Testis (tissue), 2 donors: Measurements from ENCODE around the gene MISP3.

Source experiments
- POLR2A ChIP-seq: fragments of 450-650 bp; IDR thresholded peaks from one replicate; pipeline ENCODE4 v1.6.1; 2017; ENCODE audit warnings: antibody characterized with exemption, mild to moderate bottlenecking, moderate library complexity
- TF ChIP-seq, protein P1 (sequence below), 3 experiments: fragments of 450-650 bp in 2 of 3; fragments of 200-600 bp in 1 of 3; sonication (generic) in 1 of 3; IDR thresholded peaks; one replicate each; pipeline ENCODE4 v1.5.1; 2016 to 2019; ENCODE audit warnings: antibody characterized with exemption in 3 of 3, mild to moderate bottlenecking in 2 of 3, moderate library complexity in 1 of 3

DNA sequence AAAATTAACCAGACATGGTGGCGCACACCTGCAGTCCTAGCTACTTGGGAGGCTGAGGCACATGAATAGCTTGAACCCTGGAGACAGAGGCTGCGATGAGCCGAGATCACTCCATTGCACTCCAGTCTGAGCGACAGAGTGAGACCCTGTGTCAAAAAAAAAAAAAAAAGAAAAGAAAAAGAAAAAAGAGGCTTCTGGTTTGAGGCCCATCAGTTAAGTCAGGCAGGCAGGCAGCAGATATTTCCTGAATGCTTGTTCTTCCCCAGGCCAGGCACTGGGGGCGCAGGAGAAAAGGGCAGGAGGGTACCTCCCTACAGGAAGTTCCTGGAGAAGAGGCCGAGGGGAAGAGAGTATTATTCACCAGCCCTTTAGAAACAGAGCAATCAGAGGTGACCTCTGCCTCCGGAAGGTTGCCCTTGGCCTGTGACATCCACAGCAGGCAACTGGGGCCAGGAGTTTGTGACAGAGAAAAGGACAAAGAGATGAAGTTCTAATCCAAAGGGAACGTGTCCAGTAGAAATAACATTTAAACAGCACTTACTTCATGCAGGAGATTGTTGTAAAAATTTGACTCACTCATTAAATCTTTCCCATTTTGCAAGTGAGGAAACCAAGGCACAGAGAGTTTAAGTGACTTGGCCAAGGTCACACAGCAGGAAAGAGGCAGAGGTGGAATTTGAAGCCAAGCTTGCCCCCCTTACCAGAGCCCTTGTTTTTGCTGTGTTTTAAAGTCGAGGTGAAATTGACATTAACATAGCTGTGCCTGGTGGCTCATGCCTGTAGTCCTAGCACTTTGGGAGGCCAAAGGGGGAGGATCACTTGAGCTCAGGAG is 49.0 kb upstream of the MISP3 start:
- TF ChIP-seq POLR2A: no peak
- TF ChIP-seq, protein P1, sequence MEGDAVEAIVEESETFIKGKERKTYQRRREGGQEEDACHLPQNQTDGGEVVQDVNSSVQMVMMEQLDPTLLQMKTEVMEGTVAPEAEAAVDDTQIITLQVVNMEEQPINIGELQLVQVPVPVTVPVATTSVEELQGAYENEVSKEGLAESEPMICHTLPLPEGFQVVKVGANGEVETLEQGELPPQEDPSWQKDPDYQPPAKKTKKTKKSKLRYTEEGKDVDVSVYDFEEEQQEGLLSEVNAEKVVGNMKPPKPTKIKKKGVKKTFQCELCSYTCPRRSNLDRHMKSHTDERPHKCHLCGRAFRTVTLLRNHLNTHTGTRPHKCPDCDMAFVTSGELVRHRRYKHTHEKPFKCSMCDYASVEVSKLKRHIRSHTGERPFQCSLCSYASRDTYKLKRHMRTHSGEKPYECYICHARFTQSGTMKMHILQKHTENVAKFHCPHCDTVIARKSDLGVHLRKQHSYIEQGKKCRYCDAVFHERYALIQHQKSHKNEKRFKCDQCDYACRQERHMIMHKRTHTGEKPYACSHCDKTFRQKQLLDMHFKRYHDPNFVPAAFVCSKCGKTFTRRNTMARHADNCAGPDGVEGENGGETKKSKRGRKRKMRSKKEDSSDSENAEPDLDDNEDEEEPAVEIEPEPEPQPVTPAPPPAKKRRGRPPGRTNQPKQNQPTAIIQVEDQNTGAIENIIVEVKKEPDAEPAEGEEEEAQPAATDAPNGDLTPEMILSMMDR (IDR thresholded peaks at IDR 0.05): peak in 2 of 3 experiments; percentile 34 to 37
